Measurements from ENCODE around the gene IRF8.
"Not testable (repeated sequence)": the region's sequence is repeated elsewhere in the genome, so short reads cannot be mapped to it uniquely, and the experiment has no call there.

The IRF8 gene

GRCh38 chr16:85935974-85936760 lies 37.2 kb downstream of the IRF8 start:
- peak; percentile 51 for DNase-seq (ENCODE audit: low spot score)

- no peak for DNase-seq (ENCODE audit: low spot score)
Observed at GRCh38 chr16:85936816-85937215, 37.9 kb downstream of the IRF8 start.

DNA sequence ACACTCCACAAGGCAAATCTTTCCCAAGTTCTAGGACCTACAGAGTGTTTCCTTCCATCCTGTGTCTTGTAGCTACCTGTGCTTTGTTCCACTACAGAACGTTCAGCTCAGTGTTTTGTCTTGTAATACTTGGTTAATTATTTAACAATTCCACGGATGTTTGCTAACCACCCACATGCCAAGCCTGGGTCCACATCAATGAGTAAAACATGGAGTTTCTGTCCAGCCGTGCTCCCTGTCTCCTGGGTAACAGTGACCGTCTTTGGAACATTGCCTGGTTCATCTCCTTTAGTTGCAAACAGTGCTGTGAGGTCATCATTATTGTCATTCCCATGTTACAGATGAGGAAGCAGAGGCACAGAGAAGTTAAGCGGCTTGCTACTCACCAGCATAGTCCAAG lies 41.3 kb downstream of the IRF8 start:
- DNase-seq (ENCODE audit: low spot score), result no peak

DNA sequence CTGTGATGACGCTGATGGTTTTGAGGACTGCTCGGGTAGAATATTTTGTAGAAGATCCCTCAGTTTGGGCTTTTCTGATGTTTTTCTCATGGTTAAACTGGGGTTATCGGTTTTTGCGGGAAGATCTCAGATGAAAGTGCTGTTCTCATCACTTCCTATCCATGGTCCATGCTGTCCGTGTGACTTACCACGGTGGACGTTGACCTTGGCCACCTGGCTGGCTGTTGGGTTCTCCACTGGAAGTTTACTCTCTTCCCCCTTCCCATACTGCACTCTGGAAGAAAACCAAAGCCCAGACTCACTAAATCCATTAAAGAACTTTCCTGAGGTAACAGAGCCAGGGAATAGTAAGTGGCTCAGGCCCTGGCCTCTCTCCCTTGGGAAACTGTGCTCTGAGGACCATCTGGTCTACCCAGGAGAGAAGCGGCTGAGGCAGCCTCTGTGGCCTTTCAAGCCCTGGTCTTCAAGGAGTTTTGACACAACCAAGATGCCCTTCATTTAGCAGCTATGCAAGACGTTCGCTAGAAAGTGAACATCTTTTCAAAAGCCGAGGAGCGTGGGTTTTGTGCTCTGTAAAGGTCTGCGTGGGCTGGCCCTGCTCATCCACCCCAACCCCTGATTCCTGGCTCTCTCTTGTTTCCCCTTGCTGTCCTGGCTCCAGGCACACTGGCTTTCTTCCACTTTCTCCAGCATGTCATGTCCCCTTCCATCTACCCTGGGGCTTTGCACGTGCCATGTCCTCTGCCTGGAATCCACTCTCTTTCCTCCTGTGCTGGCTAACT lies 43.1 kb downstream of the IRF8 start:
- no peak for DNase-seq (ENCODE audit: low spot score)

GRCh38 chr16:85942659-85943058 lies 43.7 kb downstream of the IRF8 start:
- not testable (repeated sequence) for DNase-seq (ENCODE audit: low spot score)

DNA sequence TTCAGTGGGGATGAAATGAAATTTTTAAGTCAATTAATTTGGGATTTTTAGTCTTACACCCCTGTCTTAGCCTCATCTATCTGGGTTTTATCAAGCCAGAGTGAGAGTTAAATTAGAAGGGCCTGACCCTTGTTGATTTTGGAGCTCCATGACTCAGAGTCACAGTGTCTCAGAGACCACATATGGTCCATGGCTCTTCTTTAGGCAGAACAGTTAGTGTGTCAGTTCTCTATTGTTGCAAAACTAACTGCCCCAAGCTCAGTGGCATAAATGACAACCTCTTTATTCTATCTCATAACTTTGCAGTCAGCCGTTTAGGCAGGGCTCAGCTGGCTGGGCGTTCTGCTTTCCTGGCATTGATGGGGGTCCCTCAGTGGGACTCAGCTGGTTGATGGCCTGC lies 44.7 kb downstream of the IRF8 start:
- DNase-seq (ENCODE audit: low spot score), result no peak

- DNase-seq (ENCODE audit: low spot score), result no peak
Observed at GRCh38 chr16:85944572-85945423, 45.8 kb downstream of the IRF8 start.

DNA sequence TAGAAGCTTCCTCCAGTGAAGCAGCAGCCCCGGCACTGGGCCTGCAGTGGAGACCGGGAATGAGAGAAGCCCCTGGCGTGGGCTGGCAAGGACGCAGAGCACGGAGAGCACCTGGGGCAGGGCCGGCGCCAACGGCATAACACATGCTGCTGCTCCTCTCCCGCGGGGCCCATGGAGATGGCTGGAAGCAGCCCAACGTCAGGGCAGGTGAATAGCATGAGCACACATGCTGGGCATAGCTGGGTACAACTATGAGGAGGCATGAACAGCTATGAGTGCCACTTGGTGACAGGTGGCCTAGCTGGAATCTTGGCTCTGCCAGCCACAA lies 46.4 kb downstream of the IRF8 start:
- DNase-seq (ENCODE audit: low spot score), result no peak

GRCh38 chr16:85946541-85947124 lies 47.7 kb downstream of the IRF8 start:
- DNase-seq (ENCODE audit: low spot score), result no peak

- DNase-seq (ENCODE audit: low spot score), result no peak
Observed at GRCh38 chr16:85947230-85948137, 48.5 kb downstream of the IRF8 start.

DNA sequence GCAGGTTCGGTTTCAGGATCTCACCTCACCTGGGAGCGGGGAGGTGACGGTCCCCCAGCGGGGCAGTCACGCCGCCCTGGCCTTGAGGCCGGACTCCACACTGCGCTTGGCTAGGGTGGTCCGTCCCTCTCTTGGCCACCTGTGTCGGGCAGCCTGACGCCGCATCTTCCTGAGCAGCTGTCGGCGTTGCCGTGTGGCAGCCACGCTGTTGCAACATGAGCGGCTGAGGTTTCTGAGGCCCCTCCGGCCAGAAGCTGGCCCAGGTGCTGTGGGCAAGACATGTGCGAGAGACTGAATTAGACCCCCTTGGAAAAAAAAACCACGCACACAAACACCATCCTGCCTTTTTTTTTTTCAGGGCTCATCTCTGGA lies 49.2 kb downstream of the IRF8 start:
- no peak for DNase-seq (ENCODE audit: low spot score)

DNA sequence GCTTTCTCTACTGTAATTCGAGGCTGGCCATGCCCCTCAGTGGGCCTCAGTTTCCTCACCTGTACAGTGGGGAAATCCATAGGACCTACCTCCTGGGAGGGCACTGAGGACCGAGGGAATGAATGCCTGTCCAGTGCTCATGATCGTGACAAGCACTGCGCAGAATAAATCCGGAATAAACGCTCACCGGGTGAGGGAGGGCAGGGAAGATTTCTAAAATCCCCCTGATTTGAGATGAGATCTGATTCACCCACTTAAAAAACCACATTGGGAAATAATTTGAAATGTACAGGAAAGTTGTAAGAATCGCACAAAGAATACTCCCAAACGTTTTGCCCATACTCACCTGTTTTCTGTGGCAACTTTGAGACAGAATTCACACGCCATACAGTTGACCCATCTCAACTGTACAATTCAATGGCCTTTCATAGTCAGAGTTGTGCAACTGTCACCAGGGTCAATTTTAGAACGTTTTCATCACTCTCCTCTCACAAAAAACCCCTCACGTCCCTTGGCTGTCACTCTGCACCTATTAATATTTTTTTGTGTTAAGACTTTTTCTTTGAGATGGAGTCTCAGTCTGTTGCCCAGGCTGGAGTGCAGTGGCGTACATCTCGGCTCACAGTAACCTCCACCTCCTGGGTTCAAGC lies 49.8 kb downstream of the IRF8 start:
- DNase-seq (ENCODE audit: low spot score), result no peak

- no peak for DNase-seq (ENCODE audit: low spot score)
Observed at GRCh38 chr16:85950136-85950918, 51.4 kb downstream of the IRF8 start.

DNA sequence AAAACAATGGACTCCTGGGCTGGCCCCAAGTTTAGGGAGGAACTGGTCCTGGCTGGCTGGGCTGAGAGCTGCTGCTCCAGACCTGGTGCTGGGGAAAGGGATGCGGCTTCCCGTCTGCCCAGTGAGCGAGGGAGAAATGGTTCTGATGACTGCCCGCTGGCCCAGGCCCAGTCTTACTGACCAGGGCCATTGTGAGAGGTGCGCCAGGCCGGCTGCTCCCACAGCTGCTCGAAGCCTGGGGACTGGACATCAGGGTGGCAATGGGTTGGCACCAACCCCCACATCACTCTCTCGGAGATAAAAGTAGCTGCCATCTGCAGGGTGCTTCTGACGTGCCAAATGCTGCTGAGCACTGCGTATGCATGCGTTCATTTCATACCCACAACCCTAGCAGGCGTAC lies 53.2 kb downstream of the IRF8 start:
- DNase-seq (ENCODE audit: low spot score), result no peak

- DNase-seq (ENCODE audit: low spot score), result no peak
Observed at GRCh38 chr16:85952811-85953210, 53.8 kb downstream of the IRF8 start.

- no peak for DNase-seq (ENCODE audit: low spot score)
Observed at GRCh38 chr16:85954927-85955519, 56.1 kb downstream of the IRF8 start.

DNA sequence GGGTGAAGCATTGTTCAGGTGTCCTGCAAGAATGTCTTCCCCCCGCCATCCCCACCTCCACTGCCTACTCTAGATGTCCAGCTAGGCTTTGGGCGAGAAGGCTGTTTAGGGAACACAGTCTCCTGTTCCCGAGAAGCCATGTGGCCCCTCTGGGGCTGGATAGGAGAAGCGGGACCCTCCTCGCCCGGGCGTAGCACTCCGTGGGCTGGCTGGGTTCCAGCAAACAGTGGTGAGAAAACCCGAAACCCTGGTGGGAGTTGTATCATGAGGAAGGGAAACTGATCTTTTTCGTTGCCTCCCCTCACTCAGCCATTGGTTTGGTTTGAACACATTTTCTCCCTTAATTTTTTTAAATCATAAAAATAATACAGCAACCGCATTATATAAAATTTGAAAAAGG lies 56.6 kb downstream of the IRF8 start:
- DNase-seq (ENCODE audit: low spot score), result no peak

DNA sequence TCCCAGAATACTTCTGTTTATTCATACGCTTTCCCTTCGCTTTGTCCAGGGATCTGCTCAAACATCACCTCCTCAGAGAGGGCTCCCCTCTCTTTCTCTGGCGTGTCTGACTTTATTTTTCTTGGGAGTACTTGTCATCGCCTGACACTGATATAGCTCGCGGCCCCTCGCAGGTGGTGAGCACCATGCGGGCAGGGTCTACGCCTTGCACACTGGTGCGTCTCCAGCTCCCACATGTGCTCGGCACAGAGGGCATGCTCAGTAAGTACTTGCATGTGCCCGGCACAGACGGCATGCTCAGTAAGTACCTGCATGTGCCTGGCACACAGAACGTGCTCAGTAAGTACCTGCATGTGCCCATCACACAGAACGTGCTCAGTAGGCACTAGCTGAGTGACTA lies 57.5 kb downstream of the IRF8 start:
- DNase-seq (ENCODE audit: low spot score), result no peak

DNA sequence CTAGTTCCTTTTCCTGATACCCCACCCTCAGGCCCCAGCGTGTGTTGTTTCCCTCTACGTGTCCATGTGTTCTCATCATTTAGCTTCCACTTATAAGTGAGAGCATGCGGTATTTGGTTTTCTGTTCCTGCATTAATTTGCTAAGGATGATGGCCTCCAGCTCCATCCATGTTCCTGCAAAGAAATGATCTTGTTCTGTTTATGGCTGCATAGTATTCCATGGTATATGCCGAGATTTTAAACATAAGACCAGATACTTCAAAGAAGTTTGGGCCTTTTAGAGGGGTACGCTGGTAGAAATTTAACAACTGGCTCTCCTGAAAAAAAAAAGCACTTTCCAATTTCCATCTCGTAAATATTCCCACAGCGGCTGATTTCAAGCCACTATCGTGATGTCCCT lies 59.8 kb downstream of the IRF8 start:
- no peak for DNase-seq (ENCODE audit: low spot score)

GRCh38 chr16:85959686-85960085 lies 60.7 kb downstream of the IRF8 start:
- DNase-seq (ENCODE audit: low spot score), result no peak
